ENCODE results near the gene NKPD1.

DNA sequence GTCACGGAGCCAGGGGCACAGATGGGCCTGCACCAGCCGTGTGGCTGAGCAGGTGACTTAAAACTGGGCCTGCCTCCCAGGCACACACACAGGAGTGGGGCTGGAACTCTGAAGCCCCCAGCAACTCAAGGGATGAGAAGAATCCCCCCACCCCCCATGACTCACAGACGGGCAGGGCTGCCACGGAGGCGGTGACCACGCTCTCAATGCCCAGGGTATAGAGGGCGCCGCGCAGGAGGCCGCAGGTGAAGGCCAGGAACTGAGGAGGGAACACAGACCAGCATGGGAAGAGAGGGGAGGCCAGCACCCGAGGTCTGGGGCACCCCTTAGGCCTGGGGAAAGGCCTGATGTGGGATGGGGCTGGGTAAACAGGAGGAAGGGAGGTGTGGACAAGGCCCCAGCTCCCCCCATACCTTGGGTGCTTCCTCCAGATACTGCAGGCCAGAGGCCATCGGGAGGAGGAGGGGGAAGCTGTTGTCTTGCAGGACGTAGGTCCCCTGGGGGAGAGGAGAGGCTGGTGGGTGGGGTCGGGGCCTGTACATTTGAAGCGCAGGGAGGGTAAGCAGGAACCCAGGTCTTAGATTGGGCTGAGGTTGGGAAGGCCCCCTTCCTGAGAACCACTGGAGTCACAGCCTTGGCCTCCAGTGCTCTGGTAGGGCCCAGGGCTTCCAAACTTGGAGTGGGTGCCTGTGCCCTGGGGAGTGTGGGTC is 3.1 kb upstream of the NKPD1 start:
- TF ChIP-seq POLR2A (IDR thresholded peaks at IDR 0.05; ENCODE audit: low read depth, low read length) (no peak), TAF1 (IDR thresholded peaks at IDR 0.05; ENCODE audit: low read depth, low read length) (no peak), POLR2AphosphoS5 (IDR thresholded peaks at IDR 0.05; ENCODE audit: low read depth, low read length) (no peak), POU2F2 (IDR thresholded peaks at IDR 0.05; ENCODE audit: low read depth, low read length) (no peak), PAX5 (IDR thresholded peaks at IDR 0.05; ENCODE audit: insufficient read depth, low read length, severe bottlenecking) (no peak)

All from GM12891 (cell line).